Thyroid gland (tissue), 4 donors: Measurements from ENCODE around the gene TTLL10. TPM values are rescaled to one million over a fixed set of nuclear protein-coding genes. Genes with fewer than 3 reads are reported as not detected.

ENCODE experiments used
- DNase-seq, 2 donors: peaks; one replicate each; pipeline ENCODE4 v3.0.0-alpha.2; 2019
- H3K27ac ChIP-seq, 3 donors: fragments of 200-600 bp; sonication (generic); 1 replicate in 2 of 3; 2 replicates in 1 of 3; pipeline ENCODE4 v1.5.1; 2016 to 2019; ENCODE audit warnings: mild to moderate bottlenecking in 1 of 3, moderate library complexity in 1 of 3
- H3K27me3 ChIP-seq: fragments of 200-600 bp; sonication (generic); one replicate; pipeline ENCODE4 v1.5.1; 2019
- H3K36me3 ChIP-seq, 2 donors: fragments of 200-600 bp; sonication (generic); one replicate each; pipeline ENCODE4 v1.5.1; 2016 to 2019
- H3K4me1 ChIP-seq, 2 donors: fragments of 200-600 bp; sonication (generic); one replicate each; pipeline ENCODE4 v1.5.1; 2017 to 2019
- H3K4me3 ChIP-seq, 3 donors: fragments of 200-600 bp; sonication (generic); replicated peaks in 1 of 3; 1 replicate in 2 of 3; 2 replicates in 1 of 3; pipeline ENCODE4 v1.5.1; 2016; ENCODE audit warnings: mild to moderate bottlenecking in 1 of 3
- H3K9me3 ChIP-seq: fragments of 200-600 bp; sonication (generic); one replicate; pipeline ENCODE4 v1.5.1; 2017
- POLR2A ChIP-seq, 2 donors: fragments of 450-650 bp; IDR thresholded peaks; one replicate each; pipeline ENCODE4 v1.6.1; 2017; ENCODE audit warnings: antibody characterized with exemption in 2 of 2, mild to moderate bottlenecking in 2 of 2, moderate library complexity in 1 of 2
- WGBS, 2 donors: methylation state at CpG; one replicate each; pipeline ENCODE4 v1.1.5; 2017; 5-methylcytosine and 5-hydroxymethylcytosine counted together
- intact Hi-C: fragments of 100-400 bp; cut with DNase I; formaldehyde crosslinking; loops from one replicate; pipeline ENCODE4 v1.15.1; 2023
- total RNA-seq, 4 donors: library from RNA; depleted of rRNA; stranded (reverse); fragments of >200 nt; gene quantifications; one replicate each; pipeline ENCODE4 v1.2.3, GENCODE V29; 2016
- TF ChIP-seq, protein P1 (sequence below), 6 experiments: fragments of 200-600 bp in 3 of 6; fragments of 450-650 bp in 3 of 6; sonication (generic) in 3 of 6; IDR thresholded peaks; one replicate each; pipeline ENCODE4 v1.5.1; 2016 to 2019; ENCODE audit warnings: antibody characterized with exemption in 6 of 6, mild to moderate bottlenecking in 2 of 6, inconsistent platforms in 1 of 6, moderate library complexity in 1 of 6

TTLL10 gene
- total RNA-seq, 4 donors from 2014 or later: 0.13 to 0.29 TPM; not detected in 2

DNA sequence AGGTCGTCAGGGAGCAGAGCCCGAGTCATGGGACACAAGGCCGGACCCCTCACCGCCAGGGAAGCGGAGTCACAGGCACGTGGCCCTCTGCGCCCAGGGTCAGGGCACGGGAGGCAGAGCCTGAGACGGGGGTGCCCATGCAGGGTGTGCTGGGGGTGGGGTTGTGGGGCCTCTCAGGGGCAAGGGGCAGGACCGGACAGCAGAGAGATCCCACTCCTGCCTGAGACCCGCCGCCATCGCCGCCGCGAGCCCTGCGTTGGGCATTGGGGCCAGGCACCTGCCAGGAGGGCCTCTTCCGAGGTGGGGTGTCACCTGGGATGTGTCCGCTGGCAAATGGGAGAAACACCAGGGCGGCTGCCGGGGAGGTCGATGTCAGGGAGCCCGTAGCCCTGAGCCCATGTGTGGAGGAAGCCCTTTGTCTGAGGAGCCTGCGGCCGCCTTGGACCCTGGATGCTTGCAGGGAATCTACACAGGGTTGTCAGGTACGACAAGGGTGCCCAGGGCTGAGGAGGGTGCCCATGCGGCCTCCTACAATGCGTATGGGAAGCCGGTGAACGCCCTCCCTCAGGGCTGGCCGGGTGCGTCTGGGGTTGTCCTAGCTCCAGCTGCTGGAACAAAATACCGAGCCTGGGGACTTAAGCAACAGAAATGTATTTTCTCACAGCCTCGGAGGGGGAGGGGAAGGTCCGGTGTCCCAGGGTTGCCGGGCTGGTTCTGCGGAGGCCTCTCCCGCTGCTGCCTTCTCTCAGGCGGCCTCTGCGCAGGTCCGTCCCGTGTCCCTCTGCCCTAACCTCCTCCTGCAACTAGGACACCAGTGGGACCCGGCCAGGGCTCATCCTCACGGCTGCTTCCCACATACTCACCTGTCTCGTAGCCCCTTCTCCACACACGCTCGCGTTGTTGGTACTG lies 41.4 kb upstream of the TTLL10 start:
- Histone ChIP-seq H3K27ac (no peak overlapping the region), H3K4me1 (peaks cover 0 to 6% of the 10 kb centered on the region in 2 donors), H3K27me3 (peaks cover 8% of the 10 kb centered on the region), H3K9me3 (no peaks in the 10 kb centered on the region), H3K4me3 (no peak overlapping the region), H3K36me3 (no peaks in the 10 kb centered on the region)
- no peak for TF ChIP-seq POLR2A (IDR thresholded peaks at IDR 0.05)
- TF ChIP-seq, protein P1, sequence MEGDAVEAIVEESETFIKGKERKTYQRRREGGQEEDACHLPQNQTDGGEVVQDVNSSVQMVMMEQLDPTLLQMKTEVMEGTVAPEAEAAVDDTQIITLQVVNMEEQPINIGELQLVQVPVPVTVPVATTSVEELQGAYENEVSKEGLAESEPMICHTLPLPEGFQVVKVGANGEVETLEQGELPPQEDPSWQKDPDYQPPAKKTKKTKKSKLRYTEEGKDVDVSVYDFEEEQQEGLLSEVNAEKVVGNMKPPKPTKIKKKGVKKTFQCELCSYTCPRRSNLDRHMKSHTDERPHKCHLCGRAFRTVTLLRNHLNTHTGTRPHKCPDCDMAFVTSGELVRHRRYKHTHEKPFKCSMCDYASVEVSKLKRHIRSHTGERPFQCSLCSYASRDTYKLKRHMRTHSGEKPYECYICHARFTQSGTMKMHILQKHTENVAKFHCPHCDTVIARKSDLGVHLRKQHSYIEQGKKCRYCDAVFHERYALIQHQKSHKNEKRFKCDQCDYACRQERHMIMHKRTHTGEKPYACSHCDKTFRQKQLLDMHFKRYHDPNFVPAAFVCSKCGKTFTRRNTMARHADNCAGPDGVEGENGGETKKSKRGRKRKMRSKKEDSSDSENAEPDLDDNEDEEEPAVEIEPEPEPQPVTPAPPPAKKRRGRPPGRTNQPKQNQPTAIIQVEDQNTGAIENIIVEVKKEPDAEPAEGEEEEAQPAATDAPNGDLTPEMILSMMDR (IDR thresholded peaks at IDR 0.05): no peak
- intact Hi-C loops: no loop called here
- DNase-seq: no peak
- 70 to 76% methylated on average over 34 to 38 of the region's 48 CpGs for WGBS, 2 donors

DNA sequence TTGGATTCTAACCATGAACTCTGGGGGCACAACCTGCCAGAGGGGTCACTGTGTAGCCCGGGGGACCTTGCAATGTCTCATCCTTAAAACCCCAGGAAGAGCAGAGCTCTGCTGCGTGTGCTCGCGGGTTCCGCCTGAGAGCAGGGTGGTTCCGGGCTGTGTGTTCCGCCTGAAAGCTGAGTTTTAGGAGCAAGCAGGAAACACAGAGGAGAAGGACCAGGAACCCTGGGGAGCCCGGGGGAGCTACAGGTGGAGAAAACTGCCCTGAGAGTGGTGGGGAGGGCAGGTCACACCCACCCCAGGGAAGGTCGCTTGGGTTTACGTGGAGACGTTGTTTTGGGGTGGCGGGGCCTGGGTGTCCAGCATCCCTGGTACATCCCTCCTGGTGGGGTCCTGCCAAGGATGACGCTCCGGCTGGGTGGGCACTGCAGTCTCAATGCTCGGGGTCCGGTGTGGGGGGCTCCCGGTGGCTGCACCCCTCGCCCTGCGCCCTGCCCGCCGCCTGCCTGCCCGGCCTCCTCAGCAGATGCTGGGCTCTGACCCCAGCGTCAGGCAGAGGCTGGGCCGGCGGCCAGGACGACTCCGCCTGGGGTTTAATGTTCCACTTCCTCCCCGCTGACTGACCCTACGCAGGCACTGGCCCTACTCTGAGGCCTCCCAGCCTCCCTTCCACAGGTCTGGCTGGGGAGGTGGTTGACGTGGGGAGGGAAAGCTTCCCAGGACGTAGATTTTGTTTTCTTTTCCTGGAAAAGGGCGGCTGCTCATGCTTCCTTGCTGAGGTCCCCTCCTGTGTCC lies 40.5 kb upstream of the TTLL10 start:
- no peak for DNase-seq
- H3K4me1 ChIP-seq: peaks cover 0 to 7% of the 10 kb centered on the region in 2 donors
- intact Hi-C loops: no loop called here
- no peaks in the 10 kb centered on the region for H3K9me3 ChIP-seq
- H3K36me3 ChIP-seq: no peaks in the 10 kb centered on the region
- H3K27me3 ChIP-seq: peaks cover 12% of the 10 kb centered on the region
- H3K27ac ChIP-seq: no peak overlapping the region
- whole genome bisulfite sequencing, 2 donors: 65 to 74% methylated on average over 22 to 27 of the region's 32 CpGs
- TF ChIP-seq POLR2A (IDR thresholded peaks at IDR 0.05): no peak
- TF ChIP-seq, protein P1 (IDR thresholded peaks at IDR 0.05): no peak
- H3K4me3 ChIP-seq: no peak overlapping the region

DNA sequence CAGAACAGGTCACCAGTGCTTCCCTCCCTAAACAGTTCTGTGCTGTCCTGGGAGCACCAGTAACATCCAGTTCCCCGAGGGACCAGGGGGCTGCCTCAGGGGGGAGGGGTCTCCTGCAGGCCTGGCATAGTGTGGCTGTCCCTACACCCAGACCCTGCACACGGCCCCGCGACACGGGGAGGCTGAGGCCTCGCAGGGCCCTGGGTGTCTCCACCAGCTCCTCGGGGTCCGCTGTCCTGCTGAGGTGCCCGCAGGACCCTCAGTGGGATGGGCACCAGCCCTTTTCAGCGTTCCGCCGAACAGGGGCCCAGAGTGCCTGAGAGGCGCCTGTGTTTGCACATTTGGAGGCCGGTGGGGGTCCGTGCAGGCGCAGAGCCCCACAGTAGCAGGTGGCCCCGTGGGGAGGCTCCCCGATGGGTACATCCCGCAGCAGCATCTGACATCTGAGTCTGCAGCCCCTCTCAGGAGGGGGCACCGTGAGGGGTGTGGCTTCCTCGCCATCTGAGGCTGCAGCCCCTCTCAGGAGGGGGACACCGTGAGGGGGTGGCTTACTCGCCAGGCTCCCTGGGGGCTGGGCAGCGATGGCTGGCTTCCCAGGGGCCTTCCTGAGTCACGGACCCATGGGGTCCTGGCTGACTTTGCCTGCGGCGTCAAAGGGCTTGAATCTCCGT lies 39.2 kb upstream of the TTLL10 start:
- intact Hi-C loops: no loop called here
- no peak for TF ChIP-seq POLR2A (IDR thresholded peaks at IDR 0.05)
- TF ChIP-seq, protein P1 (IDR thresholded peaks at IDR 0.05): no peak

DNA sequence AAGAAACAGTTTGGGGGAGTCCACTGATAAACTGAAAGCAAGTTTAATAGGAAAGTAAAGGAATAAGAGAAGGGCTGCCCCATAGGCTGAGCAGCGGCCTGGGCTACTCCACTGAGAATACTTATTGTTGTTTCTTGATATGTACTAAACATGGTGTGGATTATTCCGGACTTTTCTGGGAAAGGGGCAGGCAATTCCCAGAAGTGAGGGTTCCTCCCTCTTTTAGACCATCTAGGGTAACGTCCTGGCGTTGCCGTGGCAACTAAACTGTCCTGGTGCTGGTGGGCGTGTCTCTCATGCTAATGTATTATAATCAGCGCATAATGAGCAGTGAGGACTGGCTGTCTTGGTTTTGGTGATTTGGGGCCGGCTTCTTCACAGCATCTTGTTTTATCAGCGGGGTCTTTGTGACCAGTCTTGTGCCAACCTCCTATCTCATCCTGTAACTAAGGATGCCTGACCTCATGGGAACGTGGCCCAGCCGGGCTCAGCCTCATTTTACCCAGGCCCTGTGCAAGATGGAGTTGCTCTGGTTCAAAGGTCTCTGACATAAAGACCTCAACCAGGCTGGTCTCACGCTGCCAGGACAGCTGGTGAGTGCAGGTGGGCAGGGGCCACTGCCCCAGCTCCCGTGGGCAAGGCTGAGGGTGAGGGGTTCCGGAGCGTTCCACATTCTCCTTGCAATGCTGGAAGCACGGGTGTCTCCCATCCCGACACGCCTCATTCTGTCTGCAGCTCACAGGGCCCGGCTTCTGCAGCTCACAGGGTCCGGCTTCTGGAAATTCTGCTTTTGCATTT lies 38.1 kb upstream of the TTLL10 start:
- DNase-seq: no peak
- no peaks in the 10 kb centered on the region for H3K9me3 ChIP-seq
- TF ChIP-seq POLR2A (IDR thresholded peaks at IDR 0.05): no peak
- TF ChIP-seq, protein P1 (IDR thresholded peaks at IDR 0.05): no peak
- H3K36me3 ChIP-seq: no peaks in the 10 kb centered on the region
- 87 to 88% methylated on average over 13 to 20 of the region's 20 CpGs for WGBS, 2 donors
- peaks cover 12% of the 10 kb centered on the region for H3K27me3 ChIP-seq
- H3K27ac ChIP-seq: no peak overlapping the region
- no peak overlapping the region for H3K4me3 ChIP-seq
- intact Hi-C loops: no loop called here
- H3K4me1 ChIP-seq: peaks cover 0 to 7% of the 10 kb centered on the region in 2 donors

More for the DNA sequence above, 39.2 kb upstream of the TTLL10 start:
- WGBS, 2 donors: 80 to 89% methylated on average over 1 to 5 of the region's 28 CpGs
- peaks cover 0 to 7% of the 10 kb centered on the region in 2 donors for H3K4me1 ChIP-seq
- H3K27me3 ChIP-seq: peaks cover 12% of the 10 kb centered on the region
- no peaks in the 10 kb centered on the region for H3K9me3 ChIP-seq
- no peaks in the 10 kb centered on the region for H3K36me3 ChIP-seq
- no peak overlapping the region for H3K4me3 ChIP-seq
- no peak for DNase-seq
- no peak overlapping the region for H3K27ac ChIP-seq
